ENCODE results near the gene ADAT1. TPM values are rescaled to one million over a fixed set of nuclear protein-coding genes. Genes with fewer than 3 reads are reported as not detected.

Gene ADAT1
- total and polyA plus RNA-seq, 2 of the 13 experiments (the other 11 are each of a cell fraction or from before 2014, with no cell fraction given): 18.4 to 40.8 TPM

GRCh38 chr16:75647492-75648264 is 24.6 kb upstream of the ADAT1 start, which contains the start of the genes KARS1 and TERF2IP (continued):
- 0 out of 2 replicates have a peak, but pooled peaks have one; percentile 79 for TF ChIP-seq AKNA (CRISPR knock-in tag; IDR thresholded peaks at IDR 0.05; ENCODE audit: borderline replicate concordance)
- TF ChIP-seq ZNF296 (CRISPR knock-in tag; conservative IDR thresholded peaks at IDR 0.05): no peak; the same call in 1 of the 2 replicates
- no peak for TF ChIP-seq CHD4 (IDR thresholded peaks at IDR 0.05; ENCODE audit: borderline replicate concordance, low read length)
- TF ChIP-seq DBP (CRISPR knock-in tag; IDR thresholded peaks at IDR 0.05; ENCODE audit: not compliant biosample characterization): peak; percentile 57
- peak; percentile 91 for TF ChIP-seq NAIF1 (CRISPR knock-in tag; IDR thresholded peaks at IDR 0.05; ENCODE audit: borderline replicate concordance)
- no peak; the same call in 1 of the 2 replicates for TF ChIP-seq ELF4 (CRISPR knock-in tag; IDR thresholded peaks at IDR 0.05; ENCODE audit: borderline replicate concordance)
- no peak for TF ChIP-seq ZBTB44 (CRISPR knock-in tag; IDR thresholded peaks at IDR 0.05)
- TF ChIP-seq ATF4 (CRISPR knock-in tag; IDR thresholded peaks at IDR 0.05): peak in 1 of 2 experiments; percentile 4; a peak in 1 of 4 replicates
- no peak for TF ChIP-seq ZBTB37 (CRISPR knock-in tag; IDR thresholded peaks at IDR 0.05)
- peak; percentile 90 for TF ChIP-seq ZBTB39 (CRISPR knock-in tag; IDR thresholded peaks at IDR 0.05)
- no peak for TF ChIP-seq ATF1 (CRISPR knock-in tag; IDR thresholded peaks at IDR 0.05)
- no peak for TF ChIP-seq ZNF713 (CRISPR knock-in tag; IDR thresholded peaks at IDR 0.05)
- peak; percentile 17; the same call in 1 of the 2 replicates for TF ChIP-seq TARDBP (CRISPR knock-in tag; IDR thresholded peaks at IDR 0.05)
- TF ChIP-seq ZNF558 (CRISPR knock-in tag; IDR thresholded peaks at IDR 0.05; ENCODE audit: borderline replicate concordance): peak; percentile 91; the same call in 1 of the 2 replicates
- TF ChIP-seq ZNF232 (CRISPR knock-in tag; IDR thresholded peaks at IDR 0.05; ENCODE audit: borderline replicate concordance): 0 out of 2 replicates have a peak, but pooled peaks have one; percentile 61
